Endodermal cell (in vitro differentiated cells): ENCODE results near the gene ERGIC1. TPM values are rescaled to one million over a fixed set of nuclear protein-coding genes. Genes with fewer than 3 reads are reported as not detected.

Source experiments
- DNase-seq: peaks from one replicate; pipeline ENCODE4 v3.0.0-alpha.2; 2017
- H3K27ac ChIP-seq: 2 replicates; pipeline ENCODE4 v1.5.1; 2013; ENCODE audit warnings: mild to moderate bottlenecking, low read depth, low read length, moderate library complexity
- H3K27me3 ChIP-seq: 2 replicates; pipeline ENCODE4 v1.6.1; 2013; ENCODE audit warnings: mild to moderate bottlenecking, low read length, moderate library complexity; ENCODE audit not compliant: insufficient read depth, control insufficient read depth, poor library complexity, severe bottlenecking
- H3K36me3 ChIP-seq: 2 replicates; pipeline ENCODE4 v1.7.0; 2013; ENCODE audit warnings: mild to moderate bottlenecking, low read length, moderate library complexity; ENCODE audit not compliant: control insufficient read depth, insufficient read depth
- H3K4me1 ChIP-seq: one replicate; pipeline ENCODE4 v1.7.0; 2013; ENCODE audit warnings: low read length; ENCODE audit not compliant: control insufficient read depth, insufficient read depth
- H3K4me3 ChIP-seq: 2 replicates; pipeline ENCODE4 v1.5.1; 2013; ENCODE audit warnings: mild to moderate bottlenecking, low read length, moderate library complexity
- H3K9ac ChIP-seq: 2 replicates; pipeline ENCODE4 v1.6.1; 2013; ENCODE audit warnings: mild to moderate bottlenecking, low read length, moderate library complexity; ENCODE audit not compliant: poor library complexity, severe bottlenecking; ENCODE audit errors: extremely low read depth
- H3K9me3 ChIP-seq: 2 replicates; pipeline ENCODE4 v1.6.1; 2013; ENCODE audit warnings: mild to moderate bottlenecking, low read length, moderate library complexity; ENCODE audit not compliant: control insufficient read depth
- H3K27ac Mint-ChIP-seq: 2 replicates; pipeline ENCODE4 v1.8.0; 2020; ENCODE audit warnings: mixed read lengths
- H3K27me3 Mint-ChIP-seq: 2 replicates; pipeline ENCODE4 v1.8.0; 2021; ENCODE audit warnings: mild to moderate bottlenecking, mixed read lengths; ENCODE audit not compliant: insufficient read depth
- H3K36me3 Mint-ChIP-seq: 2 replicates; pipeline ENCODE4 v1.8.0; 2020; ENCODE audit warnings: low read depth, mixed read lengths
- H3K4me1 Mint-ChIP-seq: 2 replicates; pipeline ENCODE4 v1.8.0; 2020; ENCODE audit warnings: mixed read lengths
- H3K4me3 Mint-ChIP-seq: 2 replicates; pipeline ENCODE4 v1.8.0; 2020; ENCODE audit warnings: mild to moderate bottlenecking, moderate library complexity, mixed read lengths
- H3K9me3 Mint-ChIP-seq: 2 replicates; pipeline ENCODE4 v1.8.0; 2020; ENCODE audit warnings: mild to moderate bottlenecking, mixed read lengths
- CTCF ChIP-seq: fragments of 200-600 bp; sonication (generic); conservative IDR thresholded peaks from 2 replicates; pipeline ENCODE4 v1.5.0; 2021; ENCODE audit warnings: antibody characterized with exemption, mild to moderate bottlenecking
- whole genome bisulfite sequencing, 2 experiments: methylation state at CpG; one replicate each; pipeline versions ENCODE4 v1.1.5 to v1.1.7; 2013; ENCODE audit warnings: missing lambda C conversion rate in 2 of 2, mixed read lengths in 1 of 2; ENCODE audit not compliant: insufficient coverage in 1 of 2, insufficient read length in 1 of 2; 5-methylcytosine and 5-hydroxymethylcytosine counted together
- total RNA-seq, 2 donors: library from RNA; stranded (reverse); fragmentation: NEBNext Ultra II Directional in 1 of 2; extraction: Animal tissue kit (Norgen Biotek cat#: 25700) in 1 of 2; gene quantifications; 2 replicates in 1 of 2; 3 replicates in 1 of 2; pipeline ENCODE4 v1.2.1, GENCODE V29; 2021

Gene ERGIC1
- total RNA-seq, 2 donors from 2014 or later: 81.9 to 94.8 TPM

- H3K9ac ChIP-seq: no peak overlapping the region
- H3K4me3 ChIP-seq: no peak overlapping the region
- H3K36me3 ChIP-seq: peaks cover 16% of the 10 kb centered on the region
- WGBS, 2 experiments: 95 to 98% methylated on average over 4 to 9 of the region's 9 CpGs
- H3K4me1 Mint-ChIP-seq: peaks cover 5% of the 10 kb centered on the region
- H3K27ac ChIP-seq: no peak overlapping the region
- H3K36me3 Mint-ChIP-seq: peaks cover 23% of the 10 kb centered on the region
- no peaks in the 10 kb centered on the region for H3K4me1 ChIP-seq
- no peak for TF ChIP-seq CTCF
- no peak for DNase-seq
- peaks cover 3% of the 10 kb centered on the region for H3K9me3 Mint-ChIP-seq
- no peak overlapping the region for H3K27ac Mint-ChIP-seq
- no peaks in the 10 kb centered on the region for H3K27me3 ChIP-seq
- no peak overlapping the region for H3K4me3 Mint-ChIP-seq
- no peaks in the 10 kb centered on the region for H3K27me3 Mint-ChIP-seq
- no peaks in the 10 kb centered on the region for H3K9me3 ChIP-seq
Observed at GRCh38 chr5:172878585-172878932, 44.5 kb downstream of the ERGIC1 start.

- no peak overlapping the region for H3K4me3 ChIP-seq
- Mint-ChIP-seq H3K9me3 (peaks cover 3% of the 10 kb centered on the region), H3K4me1 (peaks cover 5% of the 10 kb centered on the region), H3K27me3 (no peaks in the 10 kb centered on the region), H3K4me3 (no peak overlapping the region), H3K27ac (no peak overlapping the region), H3K36me3 (peaks cover 25% of the 10 kb centered on the region)
- H3K36me3 ChIP-seq: peaks cover 16% of the 10 kb centered on the region
- no peaks in the 10 kb centered on the region for H3K9me3 ChIP-seq
- TF ChIP-seq CTCF: no peak
- no peak for DNase-seq
- H3K27me3 ChIP-seq: no peaks in the 10 kb centered on the region
- no peak overlapping the region for H3K27ac ChIP-seq
- 89 to 91% methylated on average over 20 of the region's 20 CpGs for WGBS, 2 experiments
- no peaks in the 10 kb centered on the region for H3K4me1 ChIP-seq
- no peak overlapping the region for H3K9ac ChIP-seq
Observed at GRCh38 chr5:172878933-172879752, 45.1 kb downstream of the ERGIC1 start.

GRCh38 chr5:172881691-172882370 is 47.8 kb downstream of the ERGIC1 start:
- H3K4me3 ChIP-seq: no peak overlapping the region
- peaks cover 27% of the 10 kb centered on the region for H3K36me3 Mint-ChIP-seq
- H3K4me1 ChIP-seq: no peaks in the 10 kb centered on the region
- no peaks in the 10 kb centered on the region for H3K9me3 ChIP-seq
- H3K4me3 Mint-ChIP-seq: no peak overlapping the region
- peaks cover 5% of the 10 kb centered on the region for H3K4me1 Mint-ChIP-seq
- no peaks in the 10 kb centered on the region for H3K27me3 Mint-ChIP-seq
- peaks cover 21% of the 10 kb centered on the region for H3K36me3 ChIP-seq
- H3K9ac ChIP-seq: no peak overlapping the region
- 90 to 95% methylated on average over 7 to 8 of the region's 8 CpGs for WGBS, 2 experiments
- TF ChIP-seq CTCF: no peak
- H3K27ac Mint-ChIP-seq: no peak overlapping the region
- H3K27ac ChIP-seq: no peak overlapping the region
- H3K27me3 ChIP-seq: no peaks in the 10 kb centered on the region
- peaks cover 3% of the 10 kb centered on the region for H3K9me3 Mint-ChIP-seq
- no peak for DNase-seq
